NCI-H2196 treated with DMSO at 0.1 percent for 48 hours (cell line): ENCODE results near the gene ANKRD33.

Source experiments
- DNase-seq: peaks from one replicate; lab custom pipeline; 2025; ENCODE audit not compliant: unreplicated experiment; lab: John Stamatoyannopoulos, UW

The ANKRD33 gene

GRCh38 chr12:51860986-51861385 lies 26.9 kb upstream of the ANKRD33 start:
- DNase-seq = no peak

GRCh38 chr12:51862947-51863346 lies 25.0 kb upstream of the ANKRD33 start:
- no peak for DNase-seq

GRCh38 chr12:51863363-51863932 lies 24.5 kb upstream of the ANKRD33 start:
- DNase-seq = no peak

GRCh38 chr12:51863933-51864832 lies 23.7 kb upstream of the ANKRD33 start:
- no peak for DNase-seq

GRCh38 chr12:51864833-51865670 lies 22.9 kb upstream of the ANKRD33 start:
- no peak for DNase-seq

- no peak for DNase-seq
Measured at GRCh38 chr12:51865757-51866270, 22.1 kb upstream of the ANKRD33 start.

- DNase-seq = no peak
Measured at GRCh38 chr12:51866324-51866723, 21.6 kb upstream of the ANKRD33 start.

- no peak for DNase-seq
Measured at GRCh38 chr12:51866762-51867161, 21.1 kb upstream of the ANKRD33 start.

GRCh38 chr12:51867371-51867770 lies 20.5 kb upstream of the ANKRD33 start:
- DNase-seq = no peak

GRCh38 chr12:51867796-51868428 lies 20.0 kb upstream of the ANKRD33 start:
- DNase-seq = no peak

GRCh38 chr12:51868821-51869495 lies 18.9 kb upstream of the ANKRD33 start:
- DNase-seq = no peak

GRCh38 chr12:51869496-51869865 lies 18.4 kb upstream of the ANKRD33 start:
- DNase-seq = no peak

GRCh38 chr12:51869931-51870330 lies 18.0 kb upstream of the ANKRD33 start:
- no peak for DNase-seq

- no peak for DNase-seq
Measured at GRCh38 chr12:51870504-51870903, 17.4 kb upstream of the ANKRD33 start.

GRCh38 chr12:51871126-51871525 lies 16.8 kb upstream of the ANKRD33 start:
- no peak for DNase-seq

GRCh38 chr12:51871918-51872688 lies 15.8 kb upstream of the ANKRD33 start:
- no peak for DNase-seq

GRCh38 chr12:51872689-51872981 lies 15.3 kb upstream of the ANKRD33 start:
- DNase-seq = no peak

GRCh38 chr12:51873251-51873994 lies 14.5 kb upstream of the ANKRD33 start:
- DNase-seq = no peak

- no peak for DNase-seq
Measured at GRCh38 chr12:51874000-51874399, 13.9 kb upstream of the ANKRD33 start.
